DND-41 (cell line): ENCODE data around the gene NRL.
A peak's percentile ranks its signal among the peaks of the same experiment; 100 is the strongest.

Experiments used
- ATAC-seq: fragments of 200-7000 bp; cut with Tn5 transposase; 3 replicates; pipeline ENCODE4 v1.9.1; 2021; ENCODE audit warnings: low read depth; ENCODE audit not compliant: insufficient read depth
- DNase-seq: peaks from one replicate; pipeline ENCODE4 v3.0.0-alpha.2; 2020
- H2AFZ ChIP-seq: 2 replicates; pipeline ENCODE4 v1.6.0; 2012; ENCODE audit warnings: low read depth, low read length
- H3K27ac ChIP-seq: 2 replicates; pipeline ENCODE4 v1.5.1; 2012; ENCODE audit warnings: low read length, inconsistent platforms
- H3K27me3 ChIP-seq: fragments of 200-600 bp; sonication (generic); 2 replicates; pipeline ENCODE4 v1.6.0; 2012; ENCODE audit warnings: low read length, mild to moderate bottlenecking, inconsistent platforms; ENCODE audit not compliant: insufficient read depth, poor library complexity
- H3K36me3 ChIP-seq: 2 replicates; pipeline ENCODE4 v1.5.1; 2012; ENCODE audit warnings: low read length, inconsistent platforms; ENCODE audit not compliant: insufficient read depth
- H3K4me1 ChIP-seq: 2 replicates; pipeline ENCODE4 v1.5.1; 2012; ENCODE audit warnings: mild to moderate bottlenecking, low read length; ENCODE audit not compliant: insufficient read depth
- H3K4me2 ChIP-seq: 2 replicates; pipeline ENCODE4 v1.6.0; 2012; ENCODE audit warnings: mild to moderate bottlenecking, moderate library complexity, low read length, inconsistent platforms; ENCODE audit not compliant: insufficient read depth
- H3K4me3 ChIP-seq, 2 experiments: fragments of 200-600 bp in 1 of 2; shearing (Covaris generic) in 1 of 2; 2 replicates each; pipeline ENCODE4 v1.5.1; 2012 to 2016; ENCODE audit warnings: inconsistent platforms in 2 of 2, low read length in 2 of 2, mild to moderate bottlenecking in 2 of 2, low read depth in 1 of 2, moderate library complexity in 1 of 2
- H3K79me2 ChIP-seq: 2 replicates; pipeline ENCODE4 v1.6.0; 2012; ENCODE audit warnings: low read length, inconsistent platforms; ENCODE audit not compliant: insufficient read depth
- H3K9ac ChIP-seq: 2 replicates; pipeline ENCODE4 v1.6.0; 2012; ENCODE audit warnings: low read depth, mild to moderate bottlenecking, inconsistent platforms, low read length, moderate library complexity
- H3K9me3 ChIP-seq: 2 replicates; pipeline ENCODE4 v1.5.1; 2012; ENCODE audit warnings: low read length, moderate library complexity, mild to moderate bottlenecking, inconsistent platforms; ENCODE audit not compliant: insufficient read depth, severe bottlenecking
- H4K20me1 ChIP-seq: 2 replicates; pipeline ENCODE4 v1.6.0; 2012; ENCODE audit warnings: low read length; ENCODE audit not compliant: insufficient read depth
- CTCF ChIP-seq: IDR thresholded peaks from 2 replicates; pipeline ENCODE4 v1.5.1; 2012; ENCODE audit warnings: borderline replicate concordance, low read length, moderate library complexity, mild to moderate bottlenecking; ENCODE audit not compliant: poor library complexity, severe bottlenecking; ENCODE audit errors: extremely low read depth
- EZH2 ChIP-seq: IDR thresholded peaks from 3 replicates; pipeline ENCODE4 v1.6.1; 2012; ENCODE audit warnings: borderline replicate concordance, low read depth, mild to moderate bottlenecking, moderate library complexity, low read length, inconsistent platforms; ENCODE audit not compliant: severe bottlenecking

NRL gene

DNA sequence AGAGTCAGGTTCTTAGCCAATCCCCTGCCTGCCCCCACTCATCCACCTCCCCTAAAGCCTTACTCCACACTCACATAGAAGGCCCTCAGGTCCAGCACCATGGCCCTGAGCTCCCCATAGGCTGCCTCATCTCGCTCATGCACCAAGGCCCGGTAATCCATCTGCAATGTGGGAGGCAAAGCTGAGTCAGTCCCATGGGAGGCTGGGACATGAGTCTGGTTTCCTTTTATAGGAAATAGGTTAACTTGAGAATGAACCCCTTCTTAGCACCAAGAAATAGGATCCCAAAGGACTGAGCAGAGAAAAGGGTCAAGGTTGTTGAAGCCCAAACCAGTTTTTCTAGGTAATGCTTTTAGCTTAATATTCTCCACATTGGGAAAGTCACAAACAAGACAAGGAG lies 28.8 kb upstream of the NRL start:
- Histone ChIP-seq H4K20me1 (peaks cover 26% of the 10 kb centered on the region), H3K4me1 (peaks cover 70% of the 10 kb centered on the region), H3K4me3 (no peak overlapping the region), H3K27ac (no peak overlapping the region), H3K9me3 (no peaks in the 10 kb centered on the region), H3K36me3 (peaks cover 52% of the 10 kb centered on the region), H3K4me2 (no peak overlapping the region), H2AFZ (no peak overlapping the region), H3K79me2 (peaks cover 68% of the 10 kb centered on the region), H3K27me3 (no peaks in the 10 kb centered on the region), H3K9ac (no peak overlapping the region)
- TF ChIP-seq EZH2 (no peak), CTCF (no peak)
- ATAC-seq (no peak), DNase-seq (no peak)

GRCh38 chr14:24141097-24141880 lies 26.5 kb upstream of the NRL start, which contains the start of gene EMC9:
EMC9 (minus strand) TSS chr14:24141591; CDS start chr14:24141304, 287 bp downstream.
- Histone ChIP-seq H3K79me2 (peaks cover 77% of the 10 kb centered on the region), H3K27me3 (no peaks in the 10 kb centered on the region), H2AFZ (peak within 1 kb of the TSS; percentile 77)

GRCh38 chr14:24139272-24139934 lies 24.7 kb upstream of the NRL start:
- DNase-seq: no peak
- Histone ChIP-seq H3K4me1 (peaks cover 73% of the 10 kb centered on the region), H3K79me2 (peaks cover 61% of the 10 kb centered on the region)

More at GRCh38 chr14:24141097-24141880, 26.5 kb upstream of the NRL start, which contains the start of gene EMC9:
- Histone ChIP-seq H3K9me3 (no peaks in the 10 kb centered on the region), H3K4me1 (peaks cover 84% of the 10 kb centered on the region), H3K27ac (peak within 1 kb of the TSS; percentile 94), H4K20me1 (peaks cover 38% of the 10 kb centered on the region; the same call in 1 of the 2 replicates), H3K4me2 (peak within 1 kb of the TSS; percentile 79), H3K36me3 (peaks cover 62% of the 10 kb centered on the region), H3K4me3 (peak within 1 kb of the TSS; percentile 39 to 74), H3K9ac (peak within 1 kb of the TSS; percentile 83)
- peak; percentile 100 for DNase-seq
- TF ChIP-seq EZH2 (no peak), CTCF (peak; percentile 54)
- peak; percentile 87 for ATAC-seq

More at GRCh38 chr14:24139272-24139934, 24.7 kb upstream of the NRL start:
- Histone ChIP-seq H3K9me3 (no peaks in the 10 kb centered on the region), H3K27me3 (no peaks in the 10 kb centered on the region), H3K4me2 (peak overlapping the region; percentile 74), H3K27ac (peak overlapping the region; percentile 20; the same call in 1 of the 2 replicates), H2AFZ (no peak overlapping the region), H3K36me3 (peaks cover 51% of the 10 kb centered on the region), H3K9ac (peak overlapping the region; percentile 19; the same call in 1 of the 2 replicates), H3K4me3 (peak overlapping the region in 1 of 2 experiments; percentile 74; a peak in 2 of 4 replicates), H4K20me1 (peaks cover 32% of the 10 kb centered on the region; the same call in 1 of the 2 replicates)
- no peak for ATAC-seq
- TF ChIP-seq EZH2 (no peak), CTCF (no peak)
